OCI-LY7 (cell line): Measurements from ENCODE around the gene IGFN1. TPM values are rescaled to one million over a fixed set of nuclear protein-coding genes. Genes with fewer than 3 reads are reported as not detected.
"Not testable (repeated sequence)": the region's sequence is repeated elsewhere in the genome, so short reads cannot be mapped to it uniquely, and the experiment has no call there.

Experiments used
- BruUV-seq: library from RNA; stranded (reverse); fragments of 400-500 nt; replicated peaks from 2 replicates; lab custom pipeline; 2021; lab: Mats Ljungman, UMichigan
- CTCF ChIA-PET: fragments of 300-600 bp; sonication (Branson Sonifier 250); formaldehyde crosslinking; loops from one replicate; lab custom pipeline; 2022; ENCODE audit warnings: antibody characterized with exemption; ENCODE audit not compliant: unreplicated experiment; lab: Charles Lee
- POLR2A ChIA-PET: fragments of 300-600 bp; sonication (Branson Sonifier 250); formaldehyde crosslinking; loops from one replicate; lab custom pipeline; 2022; ENCODE audit warnings: antibody characterized with exemption; lab: Charles Lee
- DNase-seq: peaks from one replicate; pipeline ENCODE4 v3.0.0-alpha.2; 2015; ENCODE audit warnings: low spot score
- H2AFZ ChIP-seq: fragments of 200-600 bp; sonication (generic), shearing (Covaris generic); 2 replicates; pipeline ENCODE4 v1.6.1; 2014; ENCODE audit warnings: mild to moderate bottlenecking, antibody characterized with exemption, low read length, moderate library complexity
- H3K27ac ChIP-seq: fragments of 200-600 bp; sonication (generic); 2 replicates; pipeline ENCODE4 v1.5.1; 2014; ENCODE audit warnings: mixed run types, low read depth, mild to moderate bottlenecking, moderate library complexity, low read length, inconsistent platforms; ENCODE audit not compliant: poor library complexity, severe bottlenecking
- H3K36me3 ChIP-seq: fragments of 200-600 bp; sonication (generic); 2 replicates; pipeline ENCODE4 v1.6.1; 2014; ENCODE audit warnings: mild to moderate bottlenecking, antibody characterized with exemption, low read length, moderate library complexity, mixed read lengths; ENCODE audit not compliant: insufficient read depth
- H3K4me1 ChIP-seq: fragments of 200-600 bp; sonication (generic); 2 replicates; pipeline ENCODE4 v1.5.1; 2014; ENCODE audit warnings: mild to moderate bottlenecking, low read length; ENCODE audit not compliant: insufficient read depth, poor library complexity, severe bottlenecking
- H3K4me2 ChIP-seq: fragments of 200-600 bp; sonication (generic); 2 replicates; pipeline ENCODE4 v1.6.1; 2014; ENCODE audit warnings: mild to moderate bottlenecking, low read length
- H3K4me3 ChIP-seq: fragments of 200-600 bp; sonication (generic); 2 replicates; pipeline ENCODE4 v1.5.1; 2014; ENCODE audit warnings: mild to moderate bottlenecking, low read depth, low read length; ENCODE audit not compliant: poor library complexity, severe bottlenecking
- H3K79me2 ChIP-seq: fragments of 200-600 bp; sonication (generic); 2 replicates; pipeline ENCODE4 v1.6.1; 2016; ENCODE audit warnings: low read depth, mild to moderate bottlenecking, low read length, moderate library complexity, mixed read lengths; ENCODE audit not compliant: insufficient read depth
- H3K9me2 ChIP-seq: fragments of 200-600 bp; sonication (generic); 2 replicates; pipeline ENCODE4 v1.6.1; 2016; ENCODE audit warnings: mild to moderate bottlenecking, low read length, mixed read lengths; ENCODE audit not compliant: insufficient read depth
- H3K9me3 ChIP-seq: fragments of 200-600 bp; sonication (generic); 2 replicates; pipeline ENCODE4 v1.6.1; 2014; ENCODE audit warnings: mild to moderate bottlenecking, mixed run types, low read length, mixed read lengths
- H4K20me1 ChIP-seq: fragments of 200-600 bp; sonication (generic); 2 replicates; pipeline ENCODE4 v1.6.1; 2014; ENCODE audit warnings: mild to moderate bottlenecking, antibody characterized with exemption, low read length, moderate library complexity, mixed read lengths; ENCODE audit not compliant: insufficient read depth
- EZH2phosphoT487 ChIP-seq: fragments of 200-600 bp; sonication (generic); IDR thresholded peaks from 2 replicates; pipeline ENCODE4 v1.6.1; 2018; ENCODE audit warnings: low read depth, borderline replicate concordance, mild to moderate bottlenecking, mixed run types, antibody characterized with exemption, low read length, moderate library complexity, mixed read lengths
- intact Hi-C: fragments of 100-400 bp; cut with micrococcal nuclease; formaldehyde crosslinking; loops from one replicate; pipeline ENCODE4 v1.10.0; 2022; ENCODE audit not compliant: unreplicated experiment
- total RNA-seq, 2 experiments: library from RNA; depleted of rRNA in 1 of 2; stranded (reverse); fragments of >200 nt in 1 of 2; shearing (Covaris generic) in 1 of 2; gene quantifications; 2 replicates each; pipeline ENCODE4 v1.2.3, GENCODE V29; 2014 to 2022
- TF ChIP-seq, protein P1 (sequence below): fragments of 200-600 bp; sonication (generic); conservative IDR thresholded peaks from 2 replicates; pipeline ENCODE4 v1.5.1; 2014; ENCODE audit warnings: mild to moderate bottlenecking, antibody characterized with exemption, low read length, moderate library complexity, mixed read lengths

The IGFN1 gene
- total RNA-seq, 2 experiments from 2014 or later, result not detected

DNA sequence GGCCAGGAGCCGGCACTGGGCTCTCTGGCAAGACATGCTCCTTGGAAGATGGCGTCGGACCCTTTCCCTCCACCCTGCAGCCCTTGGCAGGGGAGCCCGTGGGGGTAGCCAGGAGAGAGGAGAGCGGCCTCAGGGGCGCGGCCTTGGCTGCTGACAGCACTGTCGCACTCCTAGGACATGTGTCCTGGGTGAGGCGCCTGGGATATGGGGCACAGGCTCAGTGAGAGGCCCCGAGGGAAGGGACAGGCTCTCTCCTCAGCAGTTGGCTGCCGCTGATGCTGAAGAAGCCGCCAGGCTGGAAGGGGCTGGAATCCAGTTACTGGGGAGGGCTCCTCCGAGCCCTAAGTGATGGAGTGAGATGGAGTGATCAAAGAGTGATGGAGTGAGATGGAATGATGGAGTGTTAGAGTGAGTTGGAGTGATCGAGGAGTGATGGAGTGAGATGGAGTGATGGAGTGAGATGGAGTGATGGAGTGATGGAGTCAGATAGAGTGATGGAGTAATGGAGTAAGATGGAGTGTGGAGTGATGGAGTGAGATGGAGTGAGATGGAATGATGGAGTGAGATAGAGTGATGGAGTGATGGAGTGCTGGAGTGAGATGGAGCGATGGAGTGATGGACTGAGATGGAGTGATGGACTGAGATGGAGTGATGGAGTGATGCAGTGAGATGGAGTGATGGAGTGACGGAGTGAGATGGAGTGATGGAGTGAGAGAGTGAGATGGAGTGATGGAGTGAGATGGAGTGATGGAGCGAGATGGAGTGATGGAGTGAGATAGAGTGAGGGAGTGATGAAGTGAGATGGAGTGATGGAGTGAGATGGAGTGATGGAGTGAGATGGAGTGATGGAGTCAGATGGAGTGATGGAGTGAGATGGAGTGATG, 65.1 kb downstream of the IGFN1 start:
- Histone ChIP-seq H3K4me3 (no peak overlapping the region), H3K9me2 (no peaks in the 10 kb centered on the region), H3K4me2 (no peak overlapping the region), H3K36me3 (no peaks in the 10 kb centered on the region), H4K20me1 (no peaks in the 10 kb centered on the region), H3K4me1 (no peaks in the 10 kb centered on the region), H3K79me2 (no peaks in the 10 kb centered on the region), H3K9me3 (no peaks in the 10 kb centered on the region), H2AFZ (no peak overlapping the region), H3K27ac (no peak overlapping the region)
- TF ChIP-seq, protein P1, sequence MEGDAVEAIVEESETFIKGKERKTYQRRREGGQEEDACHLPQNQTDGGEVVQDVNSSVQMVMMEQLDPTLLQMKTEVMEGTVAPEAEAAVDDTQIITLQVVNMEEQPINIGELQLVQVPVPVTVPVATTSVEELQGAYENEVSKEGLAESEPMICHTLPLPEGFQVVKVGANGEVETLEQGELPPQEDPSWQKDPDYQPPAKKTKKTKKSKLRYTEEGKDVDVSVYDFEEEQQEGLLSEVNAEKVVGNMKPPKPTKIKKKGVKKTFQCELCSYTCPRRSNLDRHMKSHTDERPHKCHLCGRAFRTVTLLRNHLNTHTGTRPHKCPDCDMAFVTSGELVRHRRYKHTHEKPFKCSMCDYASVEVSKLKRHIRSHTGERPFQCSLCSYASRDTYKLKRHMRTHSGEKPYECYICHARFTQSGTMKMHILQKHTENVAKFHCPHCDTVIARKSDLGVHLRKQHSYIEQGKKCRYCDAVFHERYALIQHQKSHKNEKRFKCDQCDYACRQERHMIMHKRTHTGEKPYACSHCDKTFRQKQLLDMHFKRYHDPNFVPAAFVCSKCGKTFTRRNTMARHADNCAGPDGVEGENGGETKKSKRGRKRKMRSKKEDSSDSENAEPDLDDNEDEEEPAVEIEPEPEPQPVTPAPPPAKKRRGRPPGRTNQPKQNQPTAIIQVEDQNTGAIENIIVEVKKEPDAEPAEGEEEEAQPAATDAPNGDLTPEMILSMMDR, result no peak
- no peak for TF ChIP-seq EZH2phosphoT487
- POLR2A ChIA-PET, result no interaction called here
- CTCF ChIA-PET, result no interaction called here
- BruUV-seq, result no TSS peak
- intact Hi-C loops, result no loop called here
- no peak for DNase-seq

GRCh38 chr1:201258132-201258531, 67.5 kb downstream of the IGFN1 start:
- H3K9me3 ChIP-seq, POLR2A ChIA-PET, H4K20me1 ChIP-seq, BruUV-seq, H3K9me2 ChIP-seq, H3K36me3 ChIP-seq, intact Hi-C loops, H3K79me2 ChIP-seq, H2AFZ ChIP-seq, H3K27ac ChIP-seq, CTCF ChIA-PET, DNase-seq, H3K4me1 ChIP-seq, H3K4me3 ChIP-seq, H3K4me2 ChIP-seq: not testable (repeated sequence)

- ChIA-PET POLR2A (no interaction called here), CTCF (no interaction called here)
- Histone ChIP-seq H3K36me3 (no peaks in the 10 kb centered on the region), H3K27ac (no peak overlapping the region), H3K4me3 (no peak overlapping the region), H3K4me2 (no peak overlapping the region), H2AFZ (no peak overlapping the region), H3K9me2 (no peaks in the 10 kb centered on the region), H4K20me1 (no peaks in the 10 kb centered on the region), H3K4me1 (no peaks in the 10 kb centered on the region), H3K79me2 (no peaks in the 10 kb centered on the region), H3K9me3 (no peaks in the 10 kb centered on the region)
- no TSS peak for BruUV-seq
- TF ChIP-seq EZH2phosphoT487, result no peak
- TF ChIP-seq, protein P1, result no peak
- intact Hi-C loops, result no loop called here
- DNase-seq, result no peak
Observed at GRCh38 chr1:201258763-201259230, 68.2 kb downstream of the IGFN1 start.
